Thyroid gland (tissue), 4 donors: Measurements from ENCODE around the gene DDX17.

Source experiments
- CTCF ChIP-seq, 6 experiments: fragments of 200-600 bp in 3 of 6; fragments of 450-650 bp in 3 of 6; sonication (generic) in 3 of 6; IDR thresholded peaks; one replicate each; pipeline ENCODE4 v1.5.1; 2016 to 2019; ENCODE audit warnings: antibody characterized with exemption in 6 of 6, mild to moderate bottlenecking in 2 of 6, inconsistent platforms in 1 of 6, moderate library complexity in 1 of 6
- POLR2A ChIP-seq, 2 donors: fragments of 450-650 bp; IDR thresholded peaks; one replicate each; pipeline ENCODE4 v1.6.1; 2017; ENCODE audit warnings: antibody characterized with exemption in 2 of 2, mild to moderate bottlenecking in 2 of 2, moderate library complexity in 1 of 2

GRCh38 chr22:38456841-38457699 lies 49.0 kb downstream of the DDX17 start:
- TF ChIP-seq CTCF (IDR thresholded peaks at IDR 0.05) = no peak
- TF ChIP-seq POLR2A (IDR thresholded peaks at IDR 0.05) = no peak
